Measurements from ENCODE around the gene MLEC.

GRCh38 chr12:120724720-120725119 is 37.8 kb downstream of the MLEC start:
- TF ChIP-seq CTCF (IDR thresholded peaks at IDR 0.05), result no peak
- TF ChIP-seq POLR2A (IDR thresholded peaks at IDR 0.05), result no peak

All from breast epithelium (tissue), 3 donors.